Islet of Langerhans (tissue), 1 donor: ENCODE results near the gene PNLIPRP3.
A peak's percentile ranks its signal among the peaks of the same experiment; 100 is the strongest.
"Not testable (repeated sequence)": the region's sequence is repeated elsewhere in the genome, so short reads cannot be mapped to it uniquely, and the experiment has no call there.

Source experiments
- FAIRE-seq: peaks from one replicate; lab custom pipeline; 2011; peaks lifted over from hg19 to GRCh38; lab: Jason Lieb, UNC

PNLIPRP3 gene

GRCh38 chr10:116427671-116428070 lies at the start of gene PNLIPRP3:
Gene PNLIPRP3 (plus strand): TSS chr10:116427847. CDS start chr10:116428013, 166 bp downstream.
- no peak for FAIRE-seq

- FAIRE-seq = no peak
Measured at GRCh38 chr10:116382290-116382689, 45.4 kb upstream of the PNLIPRP3 start.

DNA sequence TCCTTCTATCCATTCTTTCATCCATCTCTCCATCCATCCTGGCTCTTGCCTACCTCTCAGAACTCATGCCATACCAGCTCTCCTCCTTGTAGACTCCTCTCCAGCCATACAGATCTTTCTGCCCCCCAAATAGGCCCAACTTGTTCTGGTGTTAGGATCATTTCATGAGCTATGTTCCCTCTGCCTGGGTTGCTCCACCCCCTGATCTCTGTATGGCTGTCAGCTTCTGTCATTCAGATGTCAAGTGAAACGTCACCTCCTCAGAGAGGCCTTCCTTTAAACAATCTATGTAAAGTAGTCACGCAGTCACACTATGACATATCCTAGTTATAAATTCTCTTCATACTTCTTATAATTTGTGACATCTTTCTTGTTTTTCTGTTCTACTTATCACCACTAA lies 42.3 kb upstream of the PNLIPRP3 start:
- no peak for FAIRE-seq

DNA sequence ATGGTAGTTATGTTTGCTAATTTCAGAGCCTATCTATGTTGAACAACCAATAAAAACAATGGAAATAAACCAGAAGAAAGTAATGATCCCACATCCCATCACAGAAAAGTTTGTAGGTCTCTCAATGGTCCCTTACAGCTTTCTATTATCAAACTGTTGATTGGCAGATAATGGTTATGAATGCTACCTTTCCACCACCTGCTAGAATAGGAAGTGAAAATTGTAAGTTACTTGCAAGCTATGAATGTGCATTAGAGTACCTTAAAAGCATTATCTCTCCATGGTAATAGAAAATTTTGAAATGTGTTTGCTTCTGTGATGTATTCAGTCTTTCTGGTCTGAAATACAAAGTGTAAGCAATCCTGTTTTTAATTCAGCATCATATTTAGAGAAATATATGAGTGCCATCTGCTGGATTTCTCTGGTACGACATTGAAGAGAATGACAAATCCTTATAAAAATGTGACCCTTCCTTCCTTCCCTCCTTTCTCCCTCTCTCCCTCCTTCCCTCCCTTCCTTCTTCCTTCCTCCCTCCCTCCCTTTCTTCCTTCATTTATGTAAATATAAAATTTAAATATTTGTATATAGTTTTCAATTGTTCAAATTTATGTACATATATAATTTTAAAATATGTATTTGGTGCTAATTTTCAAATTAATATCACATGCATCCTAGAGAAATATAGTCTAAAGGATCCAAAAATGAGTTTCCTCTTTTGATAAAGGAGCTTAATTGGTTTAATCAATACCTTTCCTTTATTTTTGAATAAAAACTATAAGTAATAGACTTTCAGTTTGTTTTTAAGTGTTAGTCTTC lies 41.4 kb upstream of the PNLIPRP3 start:
- FAIRE-seq = peak; percentile 98

DNA sequence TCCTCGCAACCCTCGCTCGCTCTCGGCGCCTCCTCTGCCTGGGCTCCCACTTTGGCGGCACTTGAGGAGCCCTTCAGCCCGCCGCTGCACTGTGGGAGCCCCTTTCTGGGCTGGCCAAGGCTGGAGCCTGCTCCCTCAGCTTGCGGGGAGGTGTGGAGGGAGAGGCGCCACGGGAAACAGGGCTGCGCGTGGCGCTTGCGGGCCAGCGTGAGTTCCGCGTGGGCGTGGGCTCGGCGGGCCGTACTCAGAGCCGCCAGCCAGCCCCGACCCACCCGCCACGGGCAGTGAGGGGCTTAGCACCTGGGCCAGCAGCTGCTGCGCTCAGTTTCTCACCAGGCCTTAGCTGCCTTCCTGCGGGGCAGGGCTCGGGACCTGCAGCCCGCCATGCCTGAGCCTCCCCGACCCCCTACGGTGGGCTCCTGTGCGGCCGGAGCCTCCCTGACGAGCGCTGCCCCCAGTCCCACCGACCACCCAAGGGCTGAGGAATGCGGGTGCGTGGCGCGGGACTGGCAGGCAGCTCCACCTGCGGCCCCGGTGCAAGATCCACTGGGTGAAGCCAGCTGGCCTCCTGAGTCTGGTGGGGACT lies 34.3 kb upstream of the PNLIPRP3 start:
- not testable (repeated sequence) for FAIRE-seq

GRCh38 chr10:116395223-116395985 lies 32.2 kb upstream of the PNLIPRP3 start:
- FAIRE-seq = no peak

DNA sequence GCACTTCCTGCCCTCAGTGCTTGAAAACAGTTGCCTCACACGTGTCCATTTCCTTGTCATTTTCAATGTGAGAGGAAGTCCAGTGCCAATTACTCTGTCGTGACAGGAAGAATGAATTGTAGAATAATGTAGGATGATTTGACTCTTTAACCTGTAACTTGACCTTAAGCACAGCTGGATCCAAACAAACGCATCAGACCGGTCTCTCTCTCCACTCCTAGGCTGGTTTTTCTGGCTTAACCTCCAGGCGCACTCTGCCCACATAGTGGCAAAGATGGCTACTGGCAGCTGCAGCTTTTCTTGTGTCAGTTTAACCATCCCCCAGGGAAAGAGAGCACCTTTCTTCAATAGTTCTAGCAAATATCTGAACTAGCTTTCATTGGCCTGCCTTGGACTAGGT lies 29.4 kb upstream of the PNLIPRP3 start:
- no peak for FAIRE-seq

DNA sequence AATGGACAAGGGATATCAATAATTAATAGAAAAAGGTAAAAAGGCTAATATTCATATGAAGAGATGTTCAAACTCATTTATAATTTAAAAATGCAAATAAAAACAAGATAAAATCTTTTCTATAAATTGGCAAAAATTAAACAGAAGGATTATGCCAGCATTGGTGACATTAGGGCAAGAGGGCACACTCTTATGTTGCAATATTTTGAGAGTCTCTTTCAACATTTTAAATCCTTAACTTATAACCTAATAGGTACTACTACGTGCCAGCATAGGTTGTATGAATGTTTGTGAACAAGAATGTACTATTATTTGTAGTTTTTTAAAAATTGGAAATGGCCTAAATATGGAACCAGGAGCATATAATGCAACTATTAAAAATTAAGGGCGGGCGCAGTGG lies 24.8 kb upstream of the PNLIPRP3 start:
- no peak for FAIRE-seq

- no peak for FAIRE-seq
Measured at GRCh38 chr10:116403740-116404250, 23.9 kb upstream of the PNLIPRP3 start.

DNA sequence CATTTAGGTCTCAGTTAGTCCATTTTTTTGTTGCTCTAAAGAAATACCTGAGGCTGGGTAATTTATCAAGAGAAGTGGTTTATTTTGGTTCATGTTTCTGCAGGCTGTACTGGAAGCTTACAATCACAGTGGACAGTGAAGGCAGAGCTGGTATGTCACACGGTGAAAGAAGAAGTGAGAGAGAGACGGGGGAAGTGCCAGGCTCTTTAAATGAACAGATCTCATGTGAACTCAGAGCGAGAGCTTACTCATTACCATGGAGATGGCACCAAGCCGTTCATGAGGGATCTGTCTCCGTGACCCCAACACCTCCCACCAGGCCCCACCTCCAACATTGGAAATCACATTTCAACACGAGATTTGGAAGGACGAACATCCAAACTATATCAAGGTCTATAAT lies 18.9 kb upstream of the PNLIPRP3 start:
- no peak for FAIRE-seq

- FAIRE-seq = no peak
Measured at GRCh38 chr10:116410351-116410750, 17.3 kb upstream of the PNLIPRP3 start.

GRCh38 chr10:116417821-116418220 lies 9.8 kb upstream of the PNLIPRP3 start:
- FAIRE-seq = no peak

- FAIRE-seq = no peak
Measured at GRCh38 chr10:116418389-116418788, 9.3 kb upstream of the PNLIPRP3 start.

- no peak for FAIRE-seq
Measured at GRCh38 chr10:116421815-116422214, 5.8 kb upstream of the PNLIPRP3 start.

GRCh38 chr10:116429288-116429977 lies 1.8 kb downstream of the PNLIPRP3 start:
- FAIRE-seq = no peak

GRCh38 chr10:116430288-116430687 lies 2.6 kb downstream of the PNLIPRP3 start:
- FAIRE-seq = no peak

- FAIRE-seq = no peak
Measured at GRCh38 chr10:116431598-116431997, 4.0 kb downstream of the PNLIPRP3 start.

DNA sequence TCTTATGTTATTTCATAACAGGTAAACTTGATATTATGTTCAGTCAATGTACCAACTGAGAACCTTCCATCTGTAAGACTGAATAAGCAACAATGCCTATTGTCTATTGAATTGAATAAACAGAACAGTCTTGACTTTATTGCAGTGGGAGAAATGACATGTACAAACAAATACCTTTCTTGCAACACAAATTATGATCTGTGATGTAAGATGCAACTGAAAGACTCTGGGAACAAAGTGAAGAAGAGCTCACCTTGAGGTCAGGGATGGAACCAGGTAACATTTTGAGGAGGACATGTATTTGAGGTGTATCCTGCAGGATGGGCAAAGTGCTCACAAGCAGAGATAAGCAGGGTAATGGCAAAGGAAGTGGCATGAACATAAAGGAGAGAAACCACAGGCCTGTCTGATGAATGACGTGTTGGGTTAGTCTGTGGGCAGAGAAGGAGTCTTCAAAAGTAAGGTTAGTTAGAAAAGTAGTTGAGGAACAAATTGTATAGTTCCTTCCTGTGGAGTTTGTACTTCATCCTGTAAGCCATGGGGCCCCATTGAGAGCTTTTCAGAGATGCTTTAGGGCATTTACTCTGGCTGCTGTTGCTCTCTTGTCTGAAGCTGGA lies 9.5 kb downstream of the PNLIPRP3 start:
- no peak for FAIRE-seq

GRCh38 chr10:116440330-116441030 lies 12.8 kb downstream of the PNLIPRP3 start:
- no peak for FAIRE-seq

- FAIRE-seq = peak; percentile 17
Measured at GRCh38 chr10:116444527-116445142, 17.0 kb downstream of the PNLIPRP3 start.

DNA sequence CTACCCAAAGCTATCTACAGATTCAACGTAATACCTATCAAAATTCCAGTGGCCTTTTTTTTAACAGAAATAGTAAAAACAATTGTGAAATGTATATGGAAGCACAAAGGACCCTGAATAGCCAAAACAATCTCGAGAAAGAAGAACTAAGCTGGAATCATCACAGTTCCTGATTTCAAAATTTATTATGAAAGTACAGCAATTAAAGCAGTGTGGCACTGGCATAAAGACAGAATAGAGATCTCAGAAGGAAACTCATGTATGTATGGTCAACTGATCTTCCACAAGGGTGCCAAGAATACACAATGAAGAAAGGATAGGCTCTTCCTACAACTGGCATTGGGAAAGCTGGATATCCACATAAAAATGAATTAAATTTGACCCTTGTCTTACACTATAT lies 23.2 kb downstream of the PNLIPRP3 start:
- FAIRE-seq = no peak
